ENCODE measurements around the gene RPS6KC1. TPM values are rescaled to one million over a fixed set of nuclear protein-coding genes. Genes with fewer than 3 reads are reported as not detected.

The RPS6KC1 gene
- total and polyA plus RNA-seq, 9 of the 15 experiments (the other 6 are each of a cell fraction or from before 2014, with no cell fraction given) = 4.3 to 34.6 (median 20.9) TPM

DNA sequence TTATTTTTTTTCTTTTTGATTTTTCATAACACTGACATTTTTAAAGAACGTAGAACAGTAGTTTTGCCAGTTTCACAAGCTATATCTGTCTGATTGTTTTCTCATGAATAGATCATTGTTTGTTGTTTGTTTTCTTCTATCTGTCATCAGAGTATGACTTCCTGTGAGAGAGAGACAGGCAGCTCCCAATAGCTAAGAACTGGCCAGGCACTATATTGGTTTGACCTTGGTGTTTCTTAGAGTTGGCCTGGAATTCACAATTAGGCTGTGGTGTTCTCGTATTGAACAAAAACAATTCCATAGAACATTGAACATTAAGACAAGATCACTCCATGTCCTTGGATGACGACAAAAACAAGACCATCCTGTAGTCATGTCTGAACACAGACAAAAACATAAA is 43.4 kb downstream of the RPS6KC1 start:
- ATAC-seq (no peak), DNase-seq (ENCODE audit: extremely low read depth in 1 of 4, low spot score in 3 of 4) (no peak), FAIRE-seq (no peak)
- ChIA-PET POLR2A (interaction anchor here (0.6 to 1.1 kb wide), 2 partner anchors 11 to 39 kb away, joined by 3 read pairs; no protein-coding TSS in a partner anchor), CTCF (ENCODE audit: low intra/inter-chr PET ratio) (no interaction called here)
- H3K36me3 ChIP-seq (ENCODE audit: control insufficient read depth, insufficient read depth, low read length) = peaks cover 20% of the 10 kb centered on the region; the same call in 2 of the 3 replicates
- H3K9ac ChIP-seq (ENCODE audit: insufficient read depth in 1 of 2, low read depth in 2 of 2, low read length in 2 of 2) = no peak overlapping the region
- H3K4me2 ChIP-seq (ENCODE audit: insufficient read depth, low read length) = no peak overlapping the region
- no peak overlapping the region for H3K27ac ChIP-seq (ENCODE audit: extremely low read depth, low read depth, low read length)
- 95% methylated on average over 3 of the region's 3 CpGs for WGBS (ENCODE audit: insufficient coverage, low coverage, missing lambda C conversion rate)
- H4K20me1 ChIP-seq (replicated peaks; ENCODE audit: control insufficient read depth, insufficient read depth, low read length) = no peaks in the 10 kb centered on the region
- H3K27me3 ChIP-seq (ENCODE audit: control insufficient read depth in 2 of 2, insufficient read depth in 2 of 2, low read length in 2 of 2) = no peaks in the 10 kb centered on the region
- no peaks in the 10 kb centered on the region for H3K9me1 ChIP-seq (ENCODE audit: control insufficient read depth, insufficient read depth, low read length)
- H3K4me1 ChIP-seq (replicated peaks in 1 of 2; ENCODE audit: control insufficient read depth in 2 of 2, insufficient read depth in 2 of 2, low read length in 2 of 2) = no peaks in the 10 kb centered on the region
- intact Hi-C loops (cut with micrococcal nuclease) = no loop called here
- H2AFZ ChIP-seq (ENCODE audit: low read depth, low read length) = no peak overlapping the region
- in situ Hi-C loops (cut with MboI) = no loop called here
- no peaks in the 10 kb centered on the region for H3K79me2 ChIP-seq (ENCODE audit: control insufficient read depth, insufficient read depth, low read length)
- H3K9me3 ChIP-seq (replicated peaks; ENCODE audit: control insufficient read depth, insufficient read depth, low read depth, low read length) = no peaks in the 10 kb centered on the region
- no peak overlapping the region for H3K4me3 ChIP-seq
- no TSS peak for BruUV-seq (replicated peaks)
- TF ChIP-seq, protein P1, sequence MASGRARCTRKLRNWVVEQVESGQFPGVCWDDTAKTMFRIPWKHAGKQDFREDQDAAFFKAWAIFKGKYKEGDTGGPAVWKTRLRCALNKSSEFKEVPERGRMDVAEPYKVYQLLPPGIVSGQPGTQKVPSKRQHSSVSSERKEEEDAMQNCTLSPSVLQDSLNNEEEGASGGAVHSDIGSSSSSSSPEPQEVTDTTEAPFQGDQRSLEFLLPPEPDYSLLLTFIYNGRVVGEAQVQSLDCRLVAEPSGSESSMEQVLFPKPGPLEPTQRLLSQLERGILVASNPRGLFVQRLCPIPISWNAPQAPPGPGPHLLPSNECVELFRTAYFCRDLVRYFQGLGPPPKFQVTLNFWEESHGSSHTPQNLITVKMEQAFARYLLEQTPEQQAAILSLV (tag; IDR thresholded peaks at IDR 0.05) = no peak
- no peak for TF ChIP-seq ZNF699 (CRISPR knock-in tag; IDR thresholded peaks at IDR 0.05; ENCODE audit: insufficient replicate concordance)
- TF ChIP-seq NFIC (IDR thresholded peaks at IDR 0.05) = no peak
- TF ChIP-seq, protein P2, sequence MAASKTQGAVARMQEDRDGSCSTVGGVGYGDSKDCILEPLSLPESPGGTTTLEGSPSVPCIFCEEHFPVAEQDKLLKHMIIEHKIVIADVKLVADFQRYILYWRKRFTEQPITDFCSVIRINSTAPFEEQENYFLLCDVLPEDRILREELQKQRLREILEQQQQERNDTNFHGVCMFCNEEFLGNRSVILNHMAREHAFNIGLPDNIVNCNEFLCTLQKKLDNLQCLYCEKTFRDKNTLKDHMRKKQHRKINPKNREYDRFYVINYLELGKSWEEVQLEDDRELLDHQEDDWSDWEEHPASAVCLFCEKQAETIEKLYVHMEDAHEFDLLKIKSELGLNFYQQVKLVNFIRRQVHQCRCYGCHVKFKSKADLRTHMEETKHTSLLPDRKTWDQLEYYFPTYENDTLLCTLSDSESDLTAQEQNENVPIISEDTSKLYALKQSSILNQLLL (CRISPR knock-in tag; IDR thresholded peaks at IDR 0.05; ENCODE audit: borderline replicate concordance) = no peak
- TF ChIP-seq ZBTB1 (CRISPR knock-in tag; IDR thresholded peaks at IDR 0.05; ENCODE audit: borderline replicate concordance, low read depth) = no peak
- TF ChIP-seq, protein P3, sequence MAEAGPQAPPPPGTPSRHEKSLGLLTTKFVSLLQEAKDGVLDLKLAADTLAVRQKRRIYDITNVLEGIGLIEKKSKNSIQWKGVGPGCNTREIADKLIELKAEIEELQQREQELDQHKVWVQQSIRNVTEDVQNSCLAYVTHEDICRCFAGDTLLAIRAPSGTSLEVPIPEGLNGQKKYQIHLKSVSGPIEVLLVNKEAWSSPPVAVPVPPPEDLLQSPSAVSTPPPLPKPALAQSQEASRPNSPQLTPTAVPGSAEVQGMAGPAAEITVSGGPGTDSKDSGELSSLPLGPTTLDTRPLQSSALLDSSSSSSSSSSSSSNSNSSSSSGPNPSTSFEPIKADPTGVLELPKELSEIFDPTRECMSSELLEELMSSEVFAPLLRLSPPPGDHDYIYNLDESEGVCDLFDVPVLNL (CRISPR knock-in tag; IDR thresholded peaks at IDR 0.05; ENCODE audit: low read depth) = no peak
- no peak for TF ChIP-seq ERF (CRISPR knock-in tag; IDR thresholded peaks at IDR 0.05)
- TF ChIP-seq, protein P4, sequence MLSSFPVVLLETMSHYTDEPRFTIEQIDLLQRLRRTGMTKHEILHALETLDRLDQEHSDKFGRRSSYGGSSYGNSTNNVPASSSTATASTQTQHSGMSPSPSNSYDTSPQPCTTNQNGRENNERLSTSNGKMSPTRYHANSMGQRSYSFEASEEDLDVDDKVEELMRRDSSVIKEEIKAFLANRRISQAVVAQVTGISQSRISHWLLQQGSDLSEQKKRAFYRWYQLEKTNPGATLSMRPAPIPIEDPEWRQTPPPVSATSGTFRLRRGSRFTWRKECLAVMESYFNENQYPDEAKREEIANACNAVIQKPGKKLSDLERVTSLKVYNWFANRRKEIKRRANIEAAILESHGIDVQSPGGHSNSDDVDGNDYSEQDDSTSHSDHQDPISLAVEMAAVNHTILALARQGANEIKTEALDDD (IDR thresholded peaks at IDR 0.05) = no peak
- no peak for TF ChIP-seq ZC3H4 (CRISPR knock-in tag; IDR thresholded peaks at IDR 0.05; ENCODE audit: borderline replicate concordance)
- no peak for TF ChIP-seq JUN (IDR thresholded peaks at IDR 0.05; ENCODE audit: borderline replicate concordance, low read depth, low read length)
- TF ChIP-seq JUN (CRISPR knock-in tag; IDR thresholded peaks at IDR 0.05; ENCODE audit: borderline replicate concordance) = no peak
- no peak for TF ChIP-seq ZZZ3 (IDR thresholded peaks at IDR 0.05)
- TF ChIP-seq SAFB (IDR thresholded peaks at IDR 0.05; ENCODE audit: borderline replicate concordance, low read depth, low read length) = no peak
- TF ChIP-seq CREB1 (IDR thresholded peaks at IDR 0.05) = no peak
- no peak for TF ChIP-seq CREB1 (CRISPR knock-in tag; IDR thresholded peaks at IDR 0.05)
- no peak for TF ChIP-seq FOXM1 (IDR thresholded peaks at IDR 0.05; ENCODE audit: low read depth)
- TF ChIP-seq FOXM1 (CRISPR knock-in tag; IDR thresholded peaks at IDR 0.05; ENCODE audit: low read depth) = no peak
- no peak for TF ChIP-seq COPS2 (conservative IDR thresholded peaks at IDR 0.05)
- TF ChIP-seq BHLHE40 (IDR thresholded peaks at IDR 0.05; ENCODE audit: low read length) = no peak
- no peak for TF ChIP-seq PRPF4 (IDR thresholded peaks at IDR 0.05; ENCODE audit: insufficient read depth, low read depth, low read length, poor library complexity, severe bottlenecking)
- TF ChIP-seq POLR3G (IDR thresholded peaks at IDR 0.05; ENCODE audit: extremely low read depth, insufficient read length, insufficient replicate concordance) = no peak

All from K562 (cell line).